ENCODE results near the gene NFIA. TPM values are rescaled to one million over a fixed set of nuclear protein-coding genes. Genes with fewer than 3 reads are reported as not detected.

NFIA gene
- total RNA-seq, 1 donor from 2014 or later, result 1.5 TPM

DNA sequence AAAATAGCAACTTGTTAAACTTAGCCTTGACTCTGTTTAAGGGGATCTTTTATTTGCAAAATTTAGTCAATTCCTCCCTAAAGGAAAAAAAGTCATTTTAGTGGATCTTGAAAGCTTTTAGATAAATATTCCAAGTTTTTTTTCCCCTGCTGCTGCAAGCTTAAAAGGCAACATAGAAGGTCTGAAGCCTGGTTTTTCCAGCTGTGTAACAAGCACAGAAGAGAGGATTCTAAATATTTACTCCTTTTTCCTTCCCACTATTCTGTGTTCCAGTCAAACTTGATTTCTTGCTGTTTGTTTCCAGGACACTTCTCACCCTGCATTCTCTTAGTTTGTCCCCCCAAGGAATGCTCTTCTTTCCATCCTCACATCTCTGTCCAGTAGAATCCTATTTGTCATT, 86.7 kb downstream of the NFIA start:
- intact Hi-C loops (cut with micrococcal nuclease), result loop anchor here (10.0 kb wide), 1 partner anchor 166 kb away; no protein-coding TSS in a partner anchor
- H3K27me3 Mint-ChIP-seq (ENCODE audit: low read depth), result peaks cover 27% of the 10 kb centered on the region
- H3K9me3 Mint-ChIP-seq, result no peaks in the 10 kb centered on the region
- no peaks in the 10 kb centered on the region for H3K4me1 Mint-ChIP-seq (ENCODE audit: low read depth)
- DNase-seq (ENCODE audit: low spot score), result no peak
- no peak overlapping the region for H3K4me3 Mint-ChIP-seq (ENCODE audit: low read depth)
- no peaks in the 10 kb centered on the region for H3K36me3 Mint-ChIP-seq (ENCODE audit: low read depth)
- H3K27ac Mint-ChIP-seq, result no peak overlapping the region

DNA sequence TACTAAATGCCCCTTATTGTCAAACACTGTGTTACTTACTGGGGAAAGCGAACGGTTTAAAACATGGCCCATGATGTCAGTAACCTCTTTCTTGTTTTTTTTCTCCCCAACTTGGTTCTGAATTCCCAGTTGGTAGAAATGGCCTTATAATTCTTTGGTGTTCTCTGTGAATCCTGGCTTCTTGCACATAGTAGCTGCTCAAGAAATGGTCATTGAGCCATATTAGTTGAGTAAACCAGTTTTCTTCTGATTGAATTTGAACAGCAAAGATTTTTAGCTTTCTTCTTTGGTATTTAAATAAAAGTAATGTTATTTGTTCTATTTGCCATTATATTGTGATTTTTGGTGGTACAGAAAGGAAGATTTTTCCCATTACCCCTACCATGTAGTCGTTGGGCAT, 87.3 kb downstream of the NFIA start:
- H3K4me1 Mint-ChIP-seq (ENCODE audit: low read depth), result no peaks in the 10 kb centered on the region
- no peak overlapping the region for H3K4me3 Mint-ChIP-seq (ENCODE audit: low read depth)
- H3K36me3 Mint-ChIP-seq (ENCODE audit: low read depth), result no peaks in the 10 kb centered on the region
- H3K27ac Mint-ChIP-seq, result no peak overlapping the region
- H3K9me3 Mint-ChIP-seq, result no peaks in the 10 kb centered on the region
- intact Hi-C loops (cut with micrococcal nuclease), result loop anchor here (10.0 kb wide), 1 partner anchor 165 kb away; no protein-coding TSS in a partner anchor
- no peak for DNase-seq (ENCODE audit: low spot score)
- H3K27me3 Mint-ChIP-seq (ENCODE audit: low read depth), result peaks cover 25% of the 10 kb centered on the region

DNA sequence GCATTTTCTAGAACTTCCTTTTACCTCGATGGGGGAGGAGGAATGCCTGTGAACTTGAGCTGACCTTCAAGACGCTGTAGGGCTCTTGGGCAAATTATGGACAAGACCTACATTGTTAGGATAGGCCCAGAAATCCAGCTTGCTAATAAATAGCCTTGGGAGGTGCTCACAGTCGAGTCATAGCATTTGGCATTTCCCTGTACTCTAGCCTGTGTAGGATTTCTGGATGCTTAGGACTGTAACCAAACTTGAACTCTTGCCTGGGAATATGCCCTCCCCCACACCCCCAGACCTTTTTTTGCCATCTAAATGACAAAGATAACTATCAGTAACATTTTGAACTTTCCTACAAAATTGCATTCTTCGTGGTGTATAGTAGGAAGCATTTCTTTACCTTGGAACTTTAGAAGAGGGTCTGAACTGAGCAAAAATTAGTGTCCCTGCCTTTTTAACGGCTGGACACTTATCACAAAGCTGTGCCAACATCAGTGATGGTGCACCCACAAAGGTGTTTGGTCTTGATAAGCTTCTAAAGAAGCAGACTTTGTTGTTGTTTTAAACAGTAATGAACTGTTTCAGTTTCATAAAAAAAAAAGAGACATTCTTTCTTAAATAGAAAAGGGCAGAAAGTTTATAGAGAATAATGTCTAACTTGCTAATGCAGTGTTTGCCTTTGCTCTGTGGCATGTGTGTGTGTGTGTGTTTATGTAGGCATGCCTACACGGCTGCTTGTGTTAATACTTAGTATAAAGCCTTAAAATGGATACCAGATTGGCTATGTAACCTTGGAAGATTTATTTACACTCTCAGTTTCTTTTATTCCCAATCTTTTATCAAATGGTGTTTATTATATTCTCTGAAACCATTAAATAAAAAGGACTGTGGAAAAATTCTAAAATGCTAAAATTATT, 88.2 kb downstream of the NFIA start:
- intact Hi-C loops (cut with micrococcal nuclease), result no loop called here
- Mint-ChIP-seq H3K9me3 (no peaks in the 10 kb centered on the region), H3K27ac (no peak overlapping the region), H3K36me3 (ENCODE audit: low read depth) (no peaks in the 10 kb centered on the region), H3K27me3 (ENCODE audit: low read depth) (peaks cover 23% of the 10 kb centered on the region), H3K4me3 (ENCODE audit: low read depth) (no peak overlapping the region), H3K4me1 (ENCODE audit: low read depth) (no peaks in the 10 kb centered on the region)
- DNase-seq (ENCODE audit: low spot score), result no peak

DNA sequence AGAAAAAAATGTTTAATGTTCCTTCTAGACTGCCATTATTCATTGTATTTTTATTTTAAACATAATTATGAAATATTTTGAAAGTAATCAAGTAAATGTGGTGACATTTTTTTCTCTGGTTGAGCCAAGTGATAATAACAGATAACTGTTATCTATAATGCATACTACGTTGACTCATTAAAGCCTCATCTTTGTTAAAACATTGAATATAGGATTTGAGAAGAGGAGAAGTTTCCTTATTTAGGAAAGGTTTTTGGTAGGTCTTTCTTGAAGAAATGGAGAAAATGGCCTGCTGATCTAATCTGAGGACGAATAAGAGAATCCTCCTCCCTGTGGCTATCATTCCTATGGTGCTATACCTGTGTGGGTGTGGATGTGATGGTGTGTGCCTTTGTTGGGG, 89.0 kb downstream of the NFIA start:
- intact Hi-C loops (cut with micrococcal nuclease), result no loop called here
- Mint-ChIP-seq H3K36me3 (ENCODE audit: low read depth) (no peaks in the 10 kb centered on the region), H3K9me3 (no peaks in the 10 kb centered on the region), H3K27me3 (ENCODE audit: low read depth) (peaks cover 27% of the 10 kb centered on the region), H3K4me1 (ENCODE audit: low read depth) (no peaks in the 10 kb centered on the region), H3K4me3 (ENCODE audit: low read depth) (no peak overlapping the region), H3K27ac (no peak overlapping the region)
- DNase-seq (ENCODE audit: low spot score), result no peak

DNA sequence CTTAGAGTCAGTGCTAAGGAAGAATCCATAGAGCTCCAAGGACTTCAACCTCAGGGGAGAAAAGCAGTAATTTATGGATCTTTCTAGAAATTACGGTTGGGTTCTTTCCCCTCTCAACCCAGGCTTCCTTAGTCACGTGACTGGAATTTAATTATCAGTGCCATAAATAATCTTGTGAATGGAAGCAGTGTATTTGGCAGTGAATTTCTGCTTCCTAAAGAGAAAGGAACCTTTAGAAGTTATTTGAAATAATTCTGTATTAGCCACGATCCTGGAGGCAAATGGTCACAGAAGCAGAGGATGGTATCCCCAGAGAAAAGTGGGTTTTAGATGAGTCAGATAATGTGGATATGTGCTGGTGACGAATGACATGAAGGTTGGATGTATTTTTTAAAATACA, 89.6 kb downstream of the NFIA start:
- Mint-ChIP-seq H3K4me3 (ENCODE audit: low read depth) (no peak overlapping the region), H3K9me3 (no peaks in the 10 kb centered on the region), H3K27ac (no peak overlapping the region), H3K27me3 (ENCODE audit: low read depth) (peaks cover 24% of the 10 kb centered on the region), H3K4me1 (ENCODE audit: low read depth) (no peaks in the 10 kb centered on the region), H3K36me3 (ENCODE audit: low read depth) (no peaks in the 10 kb centered on the region)
- DNase-seq (ENCODE audit: low spot score), result no peak
- intact Hi-C loops (cut with micrococcal nuclease), result no loop called here

DNA sequence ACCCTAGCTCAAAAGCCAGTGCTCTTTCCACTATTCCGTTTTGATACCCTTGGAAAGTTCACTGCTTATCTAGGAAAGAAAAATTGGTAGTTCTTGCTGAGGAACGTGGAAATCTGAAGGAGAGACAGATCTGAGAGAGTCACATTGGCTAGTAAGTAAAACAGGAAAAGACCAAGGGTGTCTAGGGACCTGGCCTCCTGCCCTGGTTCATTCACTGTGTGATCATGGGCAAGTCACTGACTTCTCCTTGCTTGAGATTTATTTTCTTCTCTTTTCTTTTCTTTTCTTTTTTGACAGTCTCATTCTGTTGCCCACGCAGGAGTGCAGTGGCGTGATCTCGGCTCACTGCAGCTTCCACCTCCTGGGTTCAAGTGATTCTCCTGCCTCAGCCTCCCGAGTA, 90.8 kb downstream of the NFIA start:
- Mint-ChIP-seq H3K27me3 (ENCODE audit: low read depth) (peaks cover 26% of the 10 kb centered on the region), H3K9me3 (no peaks in the 10 kb centered on the region), H3K4me1 (ENCODE audit: low read depth) (no peaks in the 10 kb centered on the region), H3K27ac (no peak overlapping the region), H3K36me3 (ENCODE audit: low read depth) (no peaks in the 10 kb centered on the region), H3K4me3 (ENCODE audit: low read depth) (no peak overlapping the region)
- intact Hi-C loops (cut with micrococcal nuclease), result no loop called here
- no peak for DNase-seq (ENCODE audit: low spot score)

DNA sequence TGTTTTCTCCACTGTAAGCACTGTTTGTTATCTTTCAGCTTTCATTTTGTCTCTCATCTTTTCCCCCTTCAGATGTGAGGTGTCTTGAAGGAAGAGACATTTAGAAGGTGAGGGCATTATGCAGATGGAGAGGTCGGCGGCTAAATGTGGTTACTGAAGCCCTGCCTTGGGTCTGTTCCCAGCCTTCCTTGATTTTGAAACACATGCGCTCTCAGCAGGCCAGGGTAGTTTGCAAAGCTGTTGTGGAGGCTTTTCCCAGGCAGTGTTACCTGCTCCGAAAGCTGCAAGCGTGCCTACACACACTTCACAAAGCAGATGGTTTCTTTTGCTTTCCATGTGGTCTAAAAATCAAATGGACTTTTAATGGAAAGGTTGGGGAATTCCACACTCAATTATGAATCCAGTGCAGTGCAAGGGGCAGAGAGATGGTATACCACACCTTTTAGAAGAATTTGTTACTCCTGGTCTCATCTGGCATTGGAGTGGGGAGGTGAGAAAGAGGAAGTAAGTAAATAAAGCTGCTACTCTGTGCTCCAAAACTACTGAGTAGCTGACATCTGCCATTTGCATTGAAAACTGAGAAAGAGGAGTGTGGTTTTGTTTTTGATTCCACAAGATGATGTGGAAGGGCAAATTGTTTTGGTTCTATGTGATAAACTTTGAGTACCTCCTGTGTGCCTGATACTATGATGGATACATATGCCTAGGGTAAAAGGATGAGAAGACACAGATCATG, 91.9 kb downstream of the NFIA start:
- Mint-ChIP-seq H3K27ac (no peak overlapping the region), H3K36me3 (ENCODE audit: low read depth) (no peaks in the 10 kb centered on the region), H3K9me3 (no peaks in the 10 kb centered on the region), H3K4me1 (ENCODE audit: low read depth) (no peaks in the 10 kb centered on the region), H3K27me3 (ENCODE audit: low read depth) (peaks cover 22% of the 10 kb centered on the region), H3K4me3 (ENCODE audit: low read depth) (no peak overlapping the region)
- DNase-seq (ENCODE audit: low spot score), result no peak
- intact Hi-C loops (cut with micrococcal nuclease), result no loop called here

DNA sequence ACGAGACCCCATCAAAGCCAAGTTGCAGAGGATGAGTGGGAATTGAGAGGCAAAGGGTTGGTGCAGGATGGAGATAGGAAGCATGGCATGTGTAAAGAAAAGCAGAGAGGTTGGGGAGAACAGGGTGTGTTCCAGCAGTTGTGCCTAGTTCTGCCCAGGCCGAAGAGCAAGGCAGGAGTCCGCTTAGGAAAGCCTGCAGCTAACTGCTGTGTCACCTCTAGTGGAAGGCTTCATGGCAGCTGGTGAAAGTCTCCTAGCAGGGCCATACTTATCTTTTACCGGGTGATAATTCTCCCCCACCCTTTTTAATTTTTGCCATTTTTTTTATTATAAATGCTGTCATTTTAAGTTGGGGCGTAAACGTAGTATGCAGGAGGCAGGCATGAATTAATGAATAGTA, 93.6 kb downstream of the NFIA start:
- H3K27ac Mint-ChIP-seq, result no peak overlapping the region
- no peaks in the 10 kb centered on the region for H3K36me3 Mint-ChIP-seq (ENCODE audit: low read depth)
- DNase-seq (ENCODE audit: low spot score), result no peak
- no peaks in the 10 kb centered on the region for H3K4me1 Mint-ChIP-seq (ENCODE audit: low read depth)
- no peak overlapping the region for H3K4me3 Mint-ChIP-seq (ENCODE audit: low read depth)
- intact Hi-C loops (cut with micrococcal nuclease), result no loop called here
- no peaks in the 10 kb centered on the region for H3K9me3 Mint-ChIP-seq
- peaks cover 18% of the 10 kb centered on the region for H3K27me3 Mint-ChIP-seq (ENCODE audit: low read depth)

DNA sequence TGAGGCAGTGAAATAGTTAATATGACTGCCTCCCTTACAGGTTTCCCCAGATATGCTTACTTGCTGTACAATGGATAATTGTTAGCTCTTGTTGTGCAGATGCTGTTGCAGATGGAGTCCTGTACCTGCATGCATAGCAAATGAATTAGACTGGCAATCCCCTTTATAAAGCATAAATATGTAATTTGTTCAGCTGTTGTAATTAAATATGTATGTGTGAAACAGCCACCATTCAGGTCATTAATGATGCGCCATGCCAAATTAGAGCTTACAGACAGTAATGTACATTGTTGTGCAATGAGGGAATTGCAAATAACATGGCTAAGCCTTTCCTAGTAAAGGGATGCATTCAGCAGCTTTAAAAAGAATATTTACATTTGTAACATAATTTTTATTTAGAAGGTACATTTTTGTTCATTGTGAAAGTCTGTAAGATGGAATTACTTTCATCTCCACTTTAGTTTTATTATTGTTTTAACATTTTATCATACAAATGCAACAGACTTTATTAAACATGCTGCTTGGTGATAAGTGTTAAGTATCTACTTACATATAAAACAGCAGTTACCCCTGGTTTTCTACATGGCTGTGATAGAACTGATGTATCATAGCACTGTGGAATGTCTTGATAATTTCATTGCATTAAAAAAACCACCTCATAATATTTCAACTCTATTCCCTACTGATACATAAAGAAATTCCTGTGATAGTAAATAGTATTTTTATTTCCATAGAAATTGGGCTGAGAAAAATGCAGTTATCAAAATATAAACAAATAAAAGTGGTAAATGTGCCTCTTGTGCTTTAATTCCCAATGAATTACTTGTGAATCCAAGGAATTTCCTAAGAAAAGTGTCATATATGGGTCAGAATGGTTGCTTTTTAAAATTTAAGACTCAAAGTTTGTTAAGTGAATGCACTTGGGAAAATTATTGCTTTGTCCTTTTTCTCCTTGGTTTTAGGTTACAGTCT, 99.0 kb downstream of the NFIA start:
- intact Hi-C loops (cut with micrococcal nuclease), result no loop called here
- no peak for DNase-seq (ENCODE audit: low spot score)
- Mint-ChIP-seq H3K36me3 (ENCODE audit: low read depth) (no peaks in the 10 kb centered on the region), H3K4me3 (ENCODE audit: low read depth) (no peak overlapping the region), H3K9me3 (no peaks in the 10 kb centered on the region), H3K27me3 (ENCODE audit: low read depth) (peaks cover 8% of the 10 kb centered on the region), H3K27ac (no peak overlapping the region), H3K4me1 (ENCODE audit: low read depth) (no peaks in the 10 kb centered on the region)

DNA sequence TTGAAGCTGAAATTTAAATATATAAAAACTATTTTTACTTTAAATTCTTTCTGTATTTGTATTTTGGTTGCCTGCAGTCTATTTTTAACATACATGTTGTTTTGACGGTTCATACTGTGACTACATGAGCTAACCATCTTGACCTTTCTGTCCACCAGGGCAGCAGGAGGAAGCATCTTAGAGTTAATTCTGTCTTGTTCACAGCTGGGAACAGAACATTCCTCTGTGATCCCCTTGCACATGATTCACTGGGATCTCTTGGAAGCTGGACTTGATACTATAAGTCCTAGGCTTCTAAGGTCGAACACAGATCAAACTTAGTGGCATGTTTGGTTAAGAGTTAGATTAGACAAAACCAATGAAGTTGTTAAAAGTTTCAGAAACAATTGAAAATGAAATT, 99.7 kb downstream of the NFIA start:
- no peaks in the 10 kb centered on the region for H3K36me3 Mint-ChIP-seq (ENCODE audit: low read depth)
- H3K4me1 Mint-ChIP-seq (ENCODE audit: low read depth), result no peaks in the 10 kb centered on the region

DNA sequence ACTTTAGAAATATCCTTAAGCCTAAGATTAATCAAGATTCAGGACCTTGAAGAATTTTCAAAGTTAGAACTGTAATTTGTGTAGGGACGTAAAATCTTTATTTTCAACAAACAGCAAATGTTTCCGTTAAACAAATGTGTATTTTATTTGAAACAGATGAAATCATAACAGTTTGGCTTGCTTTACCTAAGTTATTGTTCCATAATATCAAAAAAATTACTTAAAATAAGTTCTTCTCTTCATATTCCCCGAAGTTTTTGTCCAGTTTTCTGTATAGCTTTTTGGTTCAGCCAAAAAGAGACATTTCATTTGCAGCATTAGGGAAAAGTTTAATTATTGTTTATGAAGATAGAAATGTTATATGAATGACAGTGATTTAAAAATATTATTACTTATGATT, 100.1 kb downstream of the NFIA start:
- no peaks in the 10 kb centered on the region for H3K4me1 Mint-ChIP-seq (ENCODE audit: low read depth)
- H3K27me3 Mint-ChIP-seq (ENCODE audit: low read depth), result peaks cover 8% of the 10 kb centered on the region
- no peak overlapping the region for H3K4me3 Mint-ChIP-seq (ENCODE audit: low read depth)
- H3K36me3 Mint-ChIP-seq (ENCODE audit: low read depth), result no peaks in the 10 kb centered on the region
- intact Hi-C loops (cut with micrococcal nuclease), result no loop called here
- DNase-seq (ENCODE audit: low spot score), result no peak
- H3K27ac Mint-ChIP-seq, result no peak overlapping the region
- H3K9me3 Mint-ChIP-seq, result no peaks in the 10 kb centered on the region

More for the DNA sequence above, 99.7 kb downstream of the NFIA start:
- H3K9me3 Mint-ChIP-seq, result no peaks in the 10 kb centered on the region
- H3K27ac Mint-ChIP-seq, result no peak overlapping the region
- DNase-seq (ENCODE audit: low spot score), result no peak
- peaks cover 8% of the 10 kb centered on the region for H3K27me3 Mint-ChIP-seq (ENCODE audit: low read depth)
- intact Hi-C loops (cut with micrococcal nuclease), result no loop called here
- H3K4me3 Mint-ChIP-seq (ENCODE audit: low read depth), result no peak overlapping the region

DNA sequence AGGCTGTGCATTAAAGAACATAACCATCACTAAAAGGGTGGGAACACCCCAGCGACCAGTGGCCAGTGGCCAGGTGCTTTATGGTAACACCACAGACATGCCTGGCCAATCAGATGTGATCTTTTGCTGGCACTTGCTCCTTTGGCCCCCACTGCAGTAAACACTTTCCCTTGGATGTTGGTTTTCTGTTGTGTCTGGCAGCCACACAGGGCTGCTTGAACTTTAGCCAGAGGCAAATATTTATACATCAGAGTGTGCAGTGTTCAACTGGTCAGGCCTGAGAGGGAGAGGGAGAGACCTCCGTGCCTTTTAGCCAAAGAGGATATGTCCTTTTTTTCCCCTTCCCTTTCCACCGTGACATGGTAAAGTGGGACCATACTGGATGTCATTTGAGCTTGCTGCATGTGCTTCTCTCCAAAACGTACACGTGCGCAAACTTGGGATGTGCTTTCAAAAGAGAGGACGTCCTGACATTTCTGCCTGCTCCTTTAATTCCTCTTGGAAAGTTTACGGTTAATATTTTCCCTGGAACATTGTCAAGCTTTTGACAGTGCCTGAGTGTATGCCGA, 101.2 kb downstream of the NFIA start:
- H3K9me3 Mint-ChIP-seq, result no peaks in the 10 kb centered on the region

More for the DNA sequence above, 101.2 kb downstream of the NFIA start:
- no peak for DNase-seq (ENCODE audit: low spot score)
- intact Hi-C loops (cut with micrococcal nuclease), result no loop called here
- Mint-ChIP-seq H3K27me3 (ENCODE audit: low read depth) (peaks cover 5% of the 10 kb centered on the region), H3K4me3 (ENCODE audit: low read depth) (no peak overlapping the region), H3K4me1 (ENCODE audit: low read depth) (no peaks in the 10 kb centered on the region), H3K27ac (no peak overlapping the region), H3K36me3 (ENCODE audit: low read depth) (no peaks in the 10 kb centered on the region)

Measured in activated T-helper 2 cell treated with anti-CD3 and anti-CD28 coated beads, Interferon-gamma antibody, Interleukin-2, Interleukin-4, amounts not matched to agents 10 μg/mL and 5 μg/mL and 100 μg/mL, durations not matched to agents 14 hours and 24 hours and 36 hours (primary cell).